GM12878 (cell line): ENCODE data around the gene ITGAD. TPM values are rescaled to one million over a fixed set of nuclear protein-coding genes. Genes with fewer than 3 reads are reported as not detected.

Experiments used
- ATAC-seq: fragments of 200-7000 bp; cut with Tn5 transposase; 3 replicates; pipeline ENCODE4 v1.9.1; 2020; ENCODE audit warnings: mild to moderate bottlenecking, moderate library complexity
- BruUV-seq: library from RNA; stranded (reverse); fragments of 400-500 nt; replicated peaks from 2 replicates; lab custom pipeline; 2021; lab: Mats Ljungman, UMichigan
- CTCF ChIA-PET: fragments of 300-600 bp; sonication (Branson Sonifier 250); formaldehyde crosslinking; extraction: SDS; loops from one replicate; lab custom pipeline; 2021; ENCODE audit warnings: inconsistent platforms; lab: Yijun Ruan, JAX
- POLR2A ChIA-PET: fragments of 350-600 bp; formaldehyde crosslinking; extraction: SDS; loops from one replicate; lab custom pipeline; 2021; ENCODE audit warnings: inconsistent platforms; lab: Charles Lee
- RAD21 ChIA-PET: fragments of 300-600 bp; sonication (Branson Sonifier 250); formaldehyde crosslinking; loops from one replicate; lab custom pipeline; 2023; ENCODE audit warnings: antibody characterized with exemption; ENCODE audit not compliant: unreplicated experiment; lab: Charles Lee
- SMC1A ChIA-PET: fragments of 300-600 bp; sonication (Branson Sonifier 250); formaldehyde crosslinking; loops from one replicate; lab custom pipeline; 2023; ENCODE audit not compliant: unreplicated experiment, uncharacterized antibody; lab: Charles Lee
- DNase-seq: peaks from one replicate; pipeline ENCODE4 v3.0.0-alpha.2; 2011; ENCODE audit warnings: low read depth, low spot score
- FAIRE-seq: peaks from 3 replicates; lab custom pipeline; 2011; peaks lifted over from hg19 to GRCh38; lab: Jason Lieb, UNC
- H2AFZ ChIP-seq: 2 replicates; pipeline ENCODE4 v1.6.0; 2011; ENCODE audit warnings: low read depth, low read length, control low read depth; ENCODE audit not compliant: control insufficient read depth
- H3K27ac ChIP-seq: 2 replicates; pipeline ENCODE4 v1.5.1; 2011; ENCODE audit warnings: control low read depth; ENCODE audit not compliant: control insufficient read depth, insufficient read depth
- H3K27me3 ChIP-seq, 2 experiments: replicated peaks in 1 of 2; 2 replicates each; pipeline versions ENCODE4 v1.6.0 to v1.6.1; 2011; ENCODE audit warnings: low read length in 1 of 2; ENCODE audit not compliant: control insufficient read depth in 2 of 2, insufficient read depth in 2 of 2
- H3K36me3 ChIP-seq, 2 experiments: 2 replicates each; pipeline ENCODE4 v1.5.1; 2011; ENCODE audit warnings: low read length in 1 of 2; ENCODE audit not compliant: control insufficient read depth in 2 of 2, insufficient read depth in 2 of 2
- H3K4me1 ChIP-seq: 2 replicates; pipeline ENCODE4 v1.6.1; 2011; ENCODE audit warnings: mild to moderate bottlenecking, low read length, moderate library complexity, mixed read lengths; ENCODE audit not compliant: control insufficient read depth, insufficient read depth
- H3K4me2 ChIP-seq: 2 replicates; pipeline ENCODE4 v1.6.0; 2011; ENCODE audit warnings: control low read depth; ENCODE audit not compliant: control insufficient read depth, insufficient read depth
- H3K4me3 ChIP-seq: fragments of 200-600 bp; sonication (generic); 2 replicates; pipeline ENCODE4 v1.5.1; 2016
- H3K79me2 ChIP-seq: 2 replicates; pipeline ENCODE4 v1.6.0; 2011; ENCODE audit warnings: low read length; ENCODE audit not compliant: control insufficient read depth, insufficient read depth
- H3K9ac ChIP-seq: 2 replicates; pipeline ENCODE4 v1.8.0; 2011; ENCODE audit warnings: low read length, control low read depth, mixed read lengths; ENCODE audit not compliant: control insufficient read depth, insufficient read depth
- H3K9me3 ChIP-seq: replicated peaks from 3 replicates; pipeline ENCODE4 v1.5.1; 2011; ENCODE audit warnings: mild to moderate bottlenecking, low read length; ENCODE audit not compliant: control insufficient read depth, insufficient read depth
- H4K20me1 ChIP-seq: 2 replicates; pipeline ENCODE4 v1.6.0; 2011; ENCODE audit not compliant: control insufficient read depth, insufficient read depth
- GATAD2B ChIP-seq: fragments of 450-650 bp; conservative IDR thresholded peaks from 2 replicates; pipeline ENCODE4 v1.6.1; 2017; ENCODE audit warnings: low read depth, mild to moderate bottlenecking, moderate library complexity
- NFYB ChIP-seq: IDR thresholded peaks from 2 replicates; pipeline ENCODE4 v1.6.1; 2011; ENCODE audit warnings: low read depth, mild to moderate bottlenecking, low read length, improper control_type of control experiment, moderate library complexity; ENCODE audit not compliant: insufficient read depth
- NRF1 ChIP-seq: conservative IDR thresholded peaks from 2 replicates; pipeline ENCODE4 v1.6.1; 2011; ENCODE audit warnings: mild to moderate bottlenecking, low read depth, low read length, improper control_type of control experiment
- SREBF2 ChIP-seq: IDR thresholded peaks from 2 replicates; pipeline ENCODE4 v1.6.1; 2012; ENCODE audit warnings: mild to moderate bottlenecking, low read length
- TAF1 ChIP-seq: IDR thresholded peaks from 2 replicates; pipeline ENCODE4 v1.6.1; 2011; ENCODE audit warnings: mild to moderate bottlenecking, low read depth, low read length, borderline replicate concordance
- TCF12 ChIP-seq: IDR thresholded peaks from 2 replicates; pipeline ENCODE4 v1.6.1; 2011; ENCODE audit warnings: low read depth, mild to moderate bottlenecking, low read length
- ZBED1 ChIP-seq: IDR thresholded peaks from 2 replicates; pipeline ENCODE4 v1.6.1; 2016; ENCODE audit warnings: borderline replicate concordance
- WGBS: methylation state at CpG from one replicate; pipeline ENCODE4 v1.1.6; 2016; ENCODE audit warnings: low lambda C conversion rate; ENCODE audit not compliant: insufficient replicate concordance, insufficient coverage; ENCODE audit errors: missing lambda C conversion rate; 5-methylcytosine and 5-hydroxymethylcytosine counted together
- in situ Hi-C: fragments of 300-500 bp; cut with MboI; formaldehyde crosslinking; loops from 9 replicates; pipeline ENCODE4 v1.14.3; 2018; ENCODE audit warnings: mixed read lengths
- intact Hi-C: fragments of 100-400 bp; cut with micrococcal nuclease; formaldehyde crosslinking; loops from one replicate; pipeline ENCODE4 v1.14.2; 2022; ENCODE audit not compliant: unreplicated experiment
- polyA plus RNA-seq, 11 experiments: library from polyadenylated mRNA; depleted of rRNA in 4 of 11; unstranded in 6 of 11; stranded (reverse) in 5 of 11; fragments of >200 nt; fragmentation: Nextera tagmentation in 4 of 11; fragmentation: Illumina TruSeq in 1 of 11; extraction: Ambion mirVana in 4 of 11; extraction: Trizol in 1 of 11; gene quantifications; 1 replicate in 1 of 11; 2 replicates in 10 of 11; pipeline versions ENCODE4 v1.2.1 to v1.2.3, GENCODE V29; 2011 to 2016; ENCODE audit warnings: inconsistent platforms in 2 of 11, missing spikeins in 2 of 11, low read depth in 1 of 11
- total RNA-seq, 4 experiments: library from RNA; depleted of rRNA in 3 of 4; stranded (reverse); fragments of >200 nt in 3 of 4; fragmentation: Illumina TruSeq in 1 of 4; extraction: Trizol in 1 of 4; gene quantifications; 2 replicates each; pipeline versions ENCODE4 v1.2.1 to v1.2.3, GENCODE V29; 2013 to 2021
- TF ChIP-seq, protein P1 (sequence below): fragments of 450-650 bp; IDR thresholded peaks from 2 replicates; pipeline ENCODE4 v1.6.1; 2017; ENCODE audit warnings: mild to moderate bottlenecking, moderate library complexity
- TF ChIP-seq, protein P2 (sequence below): fragments of 450-650 bp; IDR thresholded peaks from 2 replicates; pipeline ENCODE4 v1.6.1; 2016; ENCODE audit warnings: mild to moderate bottlenecking, moderate library complexity, borderline replicate concordance
- TF ChIP-seq, protein P3 (sequence below): fragments of 450-650 bp; IDR thresholded peaks from 2 replicates; pipeline ENCODE4 v1.6.1; 2018; ENCODE audit warnings: mild to moderate bottlenecking, low read depth, moderate library complexity; ENCODE audit not compliant: partially characterized antibody
- TF ChIP-seq, protein P4 (sequence below): fragments of 450-650 bp; IDR thresholded peaks from 2 replicates; pipeline ENCODE4 v1.6.1; 2017; ENCODE audit warnings: low read depth, mild to moderate bottlenecking, moderate library complexity

ITGAD gene
- total and polyA plus RNA-seq, 10 of the 15 experiments (the other 5 are each of a cell fraction or from before 2014, with no cell fraction given) = 0.29 to 4.0 (median 1.2) TPM

DNA sequence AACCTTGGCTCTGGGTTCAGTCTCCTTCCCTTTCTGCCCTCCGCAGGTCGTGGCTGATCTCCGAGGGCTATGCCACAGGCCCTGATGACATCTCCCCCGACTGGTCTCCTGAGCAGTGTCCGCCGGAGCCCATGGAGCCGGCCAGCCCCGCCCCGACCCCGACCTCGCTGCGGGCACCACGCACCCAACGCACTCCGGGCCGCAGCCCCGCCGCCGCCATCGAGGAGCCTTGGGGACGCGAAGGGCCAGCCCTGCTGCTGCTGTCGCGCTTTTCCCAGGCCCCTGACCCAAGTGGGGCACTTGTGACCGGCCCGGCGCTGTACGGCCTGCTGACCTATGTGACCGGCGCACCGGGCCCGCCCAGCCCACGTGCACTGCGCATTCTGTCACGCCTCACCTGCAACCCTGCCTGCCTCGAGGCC, 71.2 kb downstream of the ITGAD start:
- BruUV-seq = no TSS peak
- FAIRE-seq (no peak), DNase-seq (no peak), ATAC-seq (no peak)
- CTCF ChIA-PET = interaction anchor here (0.6 kb wide), 1 partner anchor 10 kb away, joined by 5 read pairs; no protein-coding TSS in a partner anchor
- Histone ChIP-seq H3K9ac (no peak overlapping the region), H3K79me2 (peaks cover 11% of the 10 kb centered on the region), H3K4me1 (peaks cover 4% of the 10 kb centered on the region; the same call in 1 of the 2 replicates), H4K20me1 (no peaks in the 10 kb centered on the region), H2AFZ (no peak overlapping the region), H3K9me3 (no peaks in the 10 kb centered on the region), H3K27me3 (no peaks in the 10 kb centered on the region), H3K36me3 (peaks cover 0 to 20% of the 10 kb centered on the region in 2 experiments; a peak in 3 of 4 replicates), H3K4me2 (no peak overlapping the region), H3K4me3 (no peak overlapping the region), H3K27ac (no peak overlapping the region)
- intact Hi-C loops = no loop called here
- POLR2A ChIA-PET = interaction anchor here (0.6 to 0.9 kb wide), 3 partner anchors 209 to 263 kb away, joined by 3 to 5 read pairs (median 4); no protein-coding TSS in a partner anchor
- WGBS = 96% methylated on average over 32 of the region's 36 CpGs
- SMC1A ChIA-PET = no interaction called here
- RAD21 ChIA-PET = interaction anchor here (0.7 kb wide), 1 partner anchor 76 kb away, joined by 3 read pairs; no protein-coding TSS in a partner anchor
- in situ Hi-C loops = no loop called here
- TF ChIP-seq TCF12 (no peak), NFYB (no peak), GATAD2B (no peak), SREBF2 (no peak), ZBED1 (no peak), NRF1 (no peak), TAF1 (no peak)
- TF ChIP-seq, protein P1, sequence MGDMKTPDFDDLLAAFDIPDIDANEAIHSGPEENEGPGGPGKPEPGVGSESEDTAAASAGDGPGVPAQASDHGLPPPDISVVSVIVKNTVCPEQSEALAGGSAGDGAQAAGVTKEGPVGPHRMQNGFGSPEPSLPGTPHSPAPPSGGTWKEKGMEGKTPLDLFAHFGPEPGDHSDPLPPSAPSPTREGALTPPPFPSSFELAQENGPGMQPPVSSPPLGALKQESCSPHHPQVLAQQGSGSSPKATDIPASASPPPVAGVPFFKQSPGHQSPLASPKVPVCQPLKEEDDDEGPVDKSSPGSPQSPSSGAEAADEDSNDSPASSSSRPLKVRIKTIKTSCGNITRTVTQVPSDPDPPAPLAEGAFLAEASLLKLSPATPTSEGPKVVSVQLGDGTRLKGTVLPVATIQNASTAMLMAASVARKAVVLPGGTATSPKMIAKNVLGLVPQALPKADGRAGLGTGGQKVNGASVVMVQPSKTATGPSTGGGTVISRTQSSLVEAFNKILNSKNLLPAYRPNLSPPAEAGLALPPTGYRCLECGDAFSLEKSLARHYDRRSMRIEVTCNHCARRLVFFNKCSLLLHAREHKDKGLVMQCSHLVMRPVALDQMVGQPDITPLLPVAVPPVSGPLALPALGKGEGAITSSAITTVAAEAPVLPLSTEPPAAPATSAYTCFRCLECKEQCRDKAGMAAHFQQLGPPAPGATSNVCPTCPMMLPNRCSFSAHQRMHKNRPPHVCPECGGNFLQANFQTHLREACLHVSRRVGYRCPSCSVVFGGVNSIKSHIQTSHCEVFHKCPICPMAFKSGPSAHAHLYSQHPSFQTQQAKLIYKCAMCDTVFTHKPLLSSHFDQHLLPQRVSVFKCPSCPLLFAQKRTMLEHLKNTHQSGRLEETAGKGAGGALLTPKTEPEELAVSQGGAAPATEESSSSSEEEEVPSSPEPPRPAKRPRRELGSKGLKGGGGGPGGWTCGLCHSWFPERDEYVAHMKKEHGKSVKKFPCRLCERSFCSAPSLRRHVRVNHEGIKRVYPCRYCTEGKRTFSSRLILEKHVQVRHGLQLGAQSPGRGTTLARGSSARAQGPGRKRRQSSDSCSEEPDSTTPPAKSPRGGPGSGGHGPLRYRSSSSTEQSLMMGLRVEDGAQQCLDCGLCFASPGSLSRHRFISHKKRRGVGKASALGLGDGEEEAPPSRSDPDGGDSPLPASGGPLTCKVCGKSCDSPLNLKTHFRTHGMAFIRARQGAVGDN = no peak
- TF ChIP-seq, protein P2, sequence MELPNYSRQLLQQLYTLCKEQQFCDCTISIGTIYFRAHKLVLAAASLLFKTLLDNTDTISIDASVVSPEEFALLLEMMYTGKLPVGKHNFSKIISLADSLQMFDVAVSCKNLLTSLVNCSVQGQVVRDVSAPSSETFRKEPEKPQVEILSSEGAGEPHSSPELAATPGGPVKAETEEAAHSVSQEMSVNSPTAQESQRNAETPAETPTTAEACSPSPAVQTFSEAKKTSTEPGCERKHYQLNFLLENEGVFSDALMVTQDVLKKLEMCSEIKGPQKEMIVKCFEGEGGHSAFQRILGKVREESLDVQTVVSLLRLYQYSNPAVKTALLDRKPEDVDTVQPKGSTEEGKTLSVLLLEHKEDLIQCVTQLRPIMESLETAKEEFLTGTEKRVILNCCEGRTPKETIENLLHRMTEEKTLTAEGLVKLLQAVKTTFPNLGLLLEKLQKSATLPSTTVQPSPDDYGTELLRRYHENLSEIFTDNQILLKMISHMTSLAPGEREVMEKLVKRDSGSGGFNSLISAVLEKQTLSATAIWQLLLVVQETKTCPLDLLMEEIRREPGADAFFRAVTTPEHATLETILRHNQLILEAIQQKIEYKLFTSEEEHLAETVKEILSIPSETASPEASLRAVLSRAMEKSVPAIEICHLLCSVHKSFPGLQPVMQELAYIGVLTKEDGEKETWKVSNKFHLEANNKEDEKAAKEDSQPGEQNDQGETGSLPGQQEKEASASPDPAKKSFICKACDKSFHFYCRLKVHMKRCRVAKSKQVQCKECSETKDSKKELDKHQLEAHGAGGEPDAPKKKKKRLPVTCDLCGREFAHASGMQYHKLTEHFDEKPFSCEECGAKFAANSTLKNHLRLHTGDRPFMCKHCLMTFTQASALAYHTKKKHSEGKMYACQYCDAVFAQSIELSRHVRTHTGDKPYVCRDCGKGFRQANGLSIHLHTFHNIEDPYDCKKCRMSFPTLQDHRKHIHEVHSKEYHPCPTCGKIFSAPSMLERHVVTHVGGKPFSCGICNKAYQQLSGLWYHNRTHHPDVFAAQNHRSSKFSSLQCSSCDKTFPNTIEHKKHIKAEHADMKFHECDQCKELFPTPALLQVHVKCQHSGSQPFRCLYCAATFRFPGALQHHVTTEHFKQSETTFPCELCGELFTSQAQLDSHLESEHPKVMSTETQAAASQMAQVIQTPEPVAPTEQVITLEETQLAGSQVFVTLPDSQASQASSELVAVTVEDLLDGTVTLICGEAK = no peak
- TF ChIP-seq, protein P3, sequence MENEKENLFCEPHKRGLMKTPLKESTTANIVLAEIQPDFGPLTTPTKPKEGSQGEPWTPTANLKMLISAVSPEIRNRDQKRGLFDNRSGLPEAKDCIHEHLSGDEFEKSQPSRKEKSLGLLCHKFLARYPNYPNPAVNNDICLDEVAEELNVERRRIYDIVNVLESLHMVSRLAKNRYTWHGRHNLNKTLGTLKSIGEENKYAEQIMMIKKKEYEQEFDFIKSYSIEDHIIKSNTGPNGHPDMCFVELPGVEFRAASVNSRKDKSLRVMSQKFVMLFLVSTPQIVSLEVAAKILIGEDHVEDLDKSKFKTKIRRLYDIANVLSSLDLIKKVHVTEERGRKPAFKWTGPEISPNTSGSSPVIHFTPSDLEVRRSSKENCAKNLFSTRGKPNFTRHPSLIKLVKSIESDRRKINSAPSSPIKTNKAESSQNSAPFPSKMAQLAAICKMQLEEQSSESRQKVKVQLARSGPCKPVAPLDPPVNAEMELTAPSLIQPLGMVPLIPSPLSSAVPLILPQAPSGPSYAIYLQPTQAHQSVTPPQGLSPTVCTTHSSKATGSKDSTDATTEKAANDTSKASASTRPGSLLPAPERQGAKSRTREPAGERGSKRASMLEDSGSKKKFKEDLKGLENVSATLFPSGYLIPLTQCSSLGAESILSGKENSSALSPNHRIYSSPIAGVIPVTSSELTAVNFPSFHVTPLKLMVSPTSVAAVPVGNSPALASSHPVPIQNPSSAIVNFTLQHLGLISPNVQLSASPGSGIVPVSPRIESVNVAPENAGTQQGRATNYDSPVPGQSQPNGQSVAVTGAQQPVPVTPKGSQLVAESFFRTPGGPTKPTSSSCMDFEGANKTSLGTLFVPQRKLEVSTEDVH = no peak
- TF ChIP-seq, protein P4, sequence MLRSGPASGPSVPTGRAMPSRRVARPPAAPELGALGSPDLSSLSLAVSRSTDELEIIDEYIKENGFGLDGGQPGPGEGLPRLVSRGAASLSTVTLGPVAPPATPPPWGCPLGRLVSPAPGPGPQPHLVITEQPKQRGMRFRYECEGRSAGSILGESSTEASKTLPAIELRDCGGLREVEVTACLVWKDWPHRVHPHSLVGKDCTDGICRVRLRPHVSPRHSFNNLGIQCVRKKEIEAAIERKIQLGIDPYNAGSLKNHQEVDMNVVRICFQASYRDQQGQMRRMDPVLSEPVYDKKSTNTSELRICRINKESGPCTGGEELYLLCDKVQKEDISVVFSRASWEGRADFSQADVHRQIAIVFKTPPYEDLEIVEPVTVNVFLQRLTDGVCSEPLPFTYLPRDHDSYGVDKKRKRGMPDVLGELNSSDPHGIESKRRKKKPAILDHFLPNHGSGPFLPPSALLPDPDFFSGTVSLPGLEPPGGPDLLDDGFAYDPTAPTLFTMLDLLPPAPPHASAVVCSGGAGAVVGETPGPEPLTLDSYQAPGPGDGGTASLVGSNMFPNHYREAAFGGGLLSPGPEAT = no peak
